ENCODE measurements around the gene CDV3.

DNA sequence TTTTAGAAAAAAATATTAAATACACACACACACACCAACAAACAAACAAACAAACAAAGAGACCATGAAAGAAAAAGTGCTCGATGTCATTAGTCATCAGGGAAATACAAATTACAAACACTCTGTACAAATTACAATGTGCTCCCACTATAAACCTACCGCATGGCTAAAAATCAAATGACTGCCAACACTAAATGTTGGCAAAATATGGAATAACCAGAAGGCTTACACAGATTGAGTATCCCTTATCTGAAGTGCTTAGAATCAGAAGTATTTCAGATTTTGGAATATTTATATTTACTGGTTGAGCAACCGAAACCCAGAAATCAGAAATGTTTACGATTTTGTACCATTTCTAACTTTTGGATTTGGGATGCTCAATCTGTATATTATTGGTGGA lies 33.4 kb downstream of the CDV3 start:
- TF ChIP-seq, protein P1, sequence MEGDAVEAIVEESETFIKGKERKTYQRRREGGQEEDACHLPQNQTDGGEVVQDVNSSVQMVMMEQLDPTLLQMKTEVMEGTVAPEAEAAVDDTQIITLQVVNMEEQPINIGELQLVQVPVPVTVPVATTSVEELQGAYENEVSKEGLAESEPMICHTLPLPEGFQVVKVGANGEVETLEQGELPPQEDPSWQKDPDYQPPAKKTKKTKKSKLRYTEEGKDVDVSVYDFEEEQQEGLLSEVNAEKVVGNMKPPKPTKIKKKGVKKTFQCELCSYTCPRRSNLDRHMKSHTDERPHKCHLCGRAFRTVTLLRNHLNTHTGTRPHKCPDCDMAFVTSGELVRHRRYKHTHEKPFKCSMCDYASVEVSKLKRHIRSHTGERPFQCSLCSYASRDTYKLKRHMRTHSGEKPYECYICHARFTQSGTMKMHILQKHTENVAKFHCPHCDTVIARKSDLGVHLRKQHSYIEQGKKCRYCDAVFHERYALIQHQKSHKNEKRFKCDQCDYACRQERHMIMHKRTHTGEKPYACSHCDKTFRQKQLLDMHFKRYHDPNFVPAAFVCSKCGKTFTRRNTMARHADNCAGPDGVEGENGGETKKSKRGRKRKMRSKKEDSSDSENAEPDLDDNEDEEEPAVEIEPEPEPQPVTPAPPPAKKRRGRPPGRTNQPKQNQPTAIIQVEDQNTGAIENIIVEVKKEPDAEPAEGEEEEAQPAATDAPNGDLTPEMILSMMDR (conservative IDR thresholded peaks at IDR 0.05): no peak
- TF ChIP-seq EZH2 (IDR thresholded peaks at IDR 0.05; ENCODE audit: low read depth): no peak

Measured in PC-9 (cell line).